Transverse colon (tissue), 3 donors: ENCODE data around the gene HYI.

Experiments
- POLR2A ChIP-seq: fragments of 450-650 bp; IDR thresholded peaks from one replicate; pipeline ENCODE4 v1.6.1; 2016; ENCODE audit warnings: antibody characterized with exemption, mild to moderate bottlenecking, moderate library complexity
- POLR2AphosphoS5 ChIP-seq, 3 donors: sonication (generic); formaldehyde crosslinking; IDR thresholded peaks; one replicate each; pipeline ENCODE4 v1.6.1; 2016; ENCODE audit warnings: antibody characterized with exemption in 3 of 3

- TF ChIP-seq POLR2A (no peak), POLR2AphosphoS5 (IDR thresholded peaks at IDR 0.05) (no peak)
These were observed 27.5 kb downstream of the HYI start for GRCh38 chr1:43426221-43426620.
